Activated CD4-positive, alpha-beta T cell treated with anti-CD3 and anti-CD28 coated beads, Interleukin-2, Interleukin-4, amounts not matched to agents 100 ng/mL and 50 ng/mL, durations not matched to agents 16 hours and 8 hours (primary cell): ENCODE measurements around the gene OBSL1.

Experiments
- DNase-seq: peaks from one replicate; pipeline ENCODE4 v3.0.0-alpha.2; 2020; ENCODE audit warnings: low spot score

OBSL1 gene

GRCh38 chr2:219548990-219549389 lies 22.3 kb downstream of the OBSL1 start:
- DNase-seq, result no peak

GRCh38 chr2:219547621-219548020 lies 23.7 kb downstream of the OBSL1 start:
- no peak for DNase-seq

- no peak for DNase-seq
Observed at GRCh38 chr2:219545943-219546352, 25.4 kb downstream of the OBSL1 start.

GRCh38 chr2:219545295-219545942 lies 25.9 kb downstream of the OBSL1 start:
- no peak for DNase-seq

GRCh38 chr2:219544567-219544966 lies 26.8 kb downstream of the OBSL1 start:
- no peak for DNase-seq

- peak; percentile 96 for DNase-seq
Observed at GRCh38 chr2:219543596-219544358, 27.6 kb downstream of the OBSL1 start, which contains the start of the genes CHPF and TMEM198. Gene CHPF, minus strand, starts transcription at chr2:219543809. Its CDS starts 271 bp downstream, at chr2:219543538. Gene TMEM198, plus strand, starts transcription at chr2:219544028. Its CDS starts 700 bp downstream, at chr2:219544728.

- DNase-seq, result peak; percentile 34
Observed at GRCh38 chr2:219542931-219543595, 28.3 kb downstream of the OBSL1 start.

- DNase-seq, result peak; percentile 91
Observed at GRCh38 chr2:219541611-219542180, 29.6 kb downstream of the OBSL1 start.

GRCh38 chr2:219540784-219541504 lies 30.4 kb downstream of the OBSL1 start:
- no peak for DNase-seq

GRCh38 chr2:219539926-219540678 lies 31.2 kb downstream of the OBSL1 start:
- no peak for DNase-seq

- no peak for DNase-seq
Observed at GRCh38 chr2:219538956-219539788, 32.2 kb downstream of the OBSL1 start.

- DNase-seq, result no peak
Observed at GRCh38 chr2:219538504-219538951, 32.8 kb downstream of the OBSL1 start.

GRCh38 chr2:219537657-219538488 lies 33.5 kb downstream of the OBSL1 start:
- DNase-seq, result no peak

- DNase-seq, result no peak
Observed at GRCh38 chr2:219536967-219537366, 34.4 kb downstream of the OBSL1 start.

GRCh38 chr2:219536425-219536824 lies 34.9 kb downstream of the OBSL1 start:
- DNase-seq, result no peak

GRCh38 chr2:219533930-219534661 lies 37.2 kb downstream of the OBSL1 start:
- DNase-seq, result no peak

- no peak for DNase-seq
Observed at GRCh38 chr2:219532378-219532649, 39.0 kb downstream of the OBSL1 start.

GRCh38 chr2:219531639-219532377 lies 39.5 kb downstream of the OBSL1 start:
- no peak for DNase-seq
